Astrocyte (in vitro differentiated cells and primary cell): ENCODE data around the gene RAPGEF2.

Source experiments
- CTCF ChIP-seq: IDR thresholded peaks from 2 replicates; pipeline ENCODE4 v1.5.1; 2011; ENCODE audit warnings: low read depth, mild to moderate bottlenecking, inconsistent platforms, low read length, moderate library complexity; ENCODE audit not compliant: insufficient read depth
- EZH2 ChIP-seq: IDR thresholded peaks from 2 replicates; pipeline ENCODE4 v1.6.1; 2012; ENCODE audit warnings: mild to moderate bottlenecking, low read length, inconsistent platforms; ENCODE audit not compliant: insufficient read depth

- TF ChIP-seq CTCF, result no peak
- no peak for TF ChIP-seq EZH2
These were observed 239.5 kb downstream of the RAPGEF2 start for GRCh38 chr4:159342374-159342773.
